Thoracic aorta (tissue), 2 donors: Measurements from ENCODE around the gene PDE6H. TPM values are rescaled to one million over a fixed set of nuclear protein-coding genes. Genes with fewer than 3 reads are reported as not detected.

Experiments used
- ATAC-seq: fragments of 150-250 bp; one replicate; pipeline ENCODE4 v1.8.0; 2017; ENCODE audit warnings: low read depth; ENCODE audit not compliant: insufficient number of reproducible peaks, low FRiP score
- DNase-seq: peaks from one replicate; pipeline ENCODE4 v3.0.0-alpha.2; 2020; ENCODE audit warnings: low spot score
- H3K27ac ChIP-seq, 2 donors: fragments of 200-600 bp; sonication (generic); 1 replicate in 1 of 2; 2 replicates in 1 of 2; pipeline ENCODE4 v1.5.1; 2016; ENCODE audit warnings: mild to moderate bottlenecking in 2 of 2, moderate library complexity in 2 of 2
- H3K27me3 ChIP-seq: fragments of 200-600 bp; sonication (generic); replicated peaks from 2 replicates; pipeline ENCODE4 v1.6.0; 2016; ENCODE audit warnings: mild to moderate bottlenecking; ENCODE audit not compliant: insufficient read depth
- H3K36me3 ChIP-seq: fragments of 200-600 bp; sonication (generic); one replicate; pipeline ENCODE4 v1.5.1; 2016
- H3K4me1 ChIP-seq, 2 donors: fragments of 200-600 bp; sonication (generic); 1 replicate in 1 of 2; 2 replicates in 1 of 2; pipeline versions ENCODE4 v1.5.1 to v1.6.0; 2016; ENCODE audit warnings: low read depth in 2 of 2, mild to moderate bottlenecking in 1 of 2; ENCODE audit not compliant: control insufficient read depth in 1 of 2
- H3K4me3 ChIP-seq: fragments of 200-600 bp; sonication (generic); 2 replicates; pipeline ENCODE4 v1.5.1; 2016; ENCODE audit warnings: mild to moderate bottlenecking
- H3K9me3 ChIP-seq: fragments of 200-600 bp; sonication (generic); 2 replicates; pipeline ENCODE4 v1.5.1; 2016
- total RNA-seq, 2 donors: library from RNA; depleted of rRNA; stranded (reverse); fragments of >200 nt; gene quantifications; one replicate each; pipeline versions ENCODE4 v1.1.0 to v1.2.3, GENCODE V29; 2016
- TF ChIP-seq, protein P1 (sequence below): fragments of 200-600 bp; sonication (generic); IDR thresholded peaks from one replicate; pipeline ENCODE4 v1.5.1; 2019; ENCODE audit warnings: antibody characterized with exemption

The PDE6H gene
- total RNA-seq, 2 donors from 2014 or later, result not detected

GRCh38 chr12:14968478-14968877, 4.4 kb upstream of the PDE6H start:
- Histone ChIP-seq H3K36me3 (no peaks in the 10 kb centered on the region), H3K4me1 (no peaks in the 10 kb centered on the region), H3K9me3 (no peaks in the 10 kb centered on the region), H3K27ac (no peak overlapping the region), H3K27me3 (no peaks in the 10 kb centered on the region), H3K4me3 (no peak overlapping the region)
- TF ChIP-seq, protein P1, sequence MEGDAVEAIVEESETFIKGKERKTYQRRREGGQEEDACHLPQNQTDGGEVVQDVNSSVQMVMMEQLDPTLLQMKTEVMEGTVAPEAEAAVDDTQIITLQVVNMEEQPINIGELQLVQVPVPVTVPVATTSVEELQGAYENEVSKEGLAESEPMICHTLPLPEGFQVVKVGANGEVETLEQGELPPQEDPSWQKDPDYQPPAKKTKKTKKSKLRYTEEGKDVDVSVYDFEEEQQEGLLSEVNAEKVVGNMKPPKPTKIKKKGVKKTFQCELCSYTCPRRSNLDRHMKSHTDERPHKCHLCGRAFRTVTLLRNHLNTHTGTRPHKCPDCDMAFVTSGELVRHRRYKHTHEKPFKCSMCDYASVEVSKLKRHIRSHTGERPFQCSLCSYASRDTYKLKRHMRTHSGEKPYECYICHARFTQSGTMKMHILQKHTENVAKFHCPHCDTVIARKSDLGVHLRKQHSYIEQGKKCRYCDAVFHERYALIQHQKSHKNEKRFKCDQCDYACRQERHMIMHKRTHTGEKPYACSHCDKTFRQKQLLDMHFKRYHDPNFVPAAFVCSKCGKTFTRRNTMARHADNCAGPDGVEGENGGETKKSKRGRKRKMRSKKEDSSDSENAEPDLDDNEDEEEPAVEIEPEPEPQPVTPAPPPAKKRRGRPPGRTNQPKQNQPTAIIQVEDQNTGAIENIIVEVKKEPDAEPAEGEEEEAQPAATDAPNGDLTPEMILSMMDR, result no peak
- DNase-seq, result no peak
- no peak for ATAC-seq

DNA sequence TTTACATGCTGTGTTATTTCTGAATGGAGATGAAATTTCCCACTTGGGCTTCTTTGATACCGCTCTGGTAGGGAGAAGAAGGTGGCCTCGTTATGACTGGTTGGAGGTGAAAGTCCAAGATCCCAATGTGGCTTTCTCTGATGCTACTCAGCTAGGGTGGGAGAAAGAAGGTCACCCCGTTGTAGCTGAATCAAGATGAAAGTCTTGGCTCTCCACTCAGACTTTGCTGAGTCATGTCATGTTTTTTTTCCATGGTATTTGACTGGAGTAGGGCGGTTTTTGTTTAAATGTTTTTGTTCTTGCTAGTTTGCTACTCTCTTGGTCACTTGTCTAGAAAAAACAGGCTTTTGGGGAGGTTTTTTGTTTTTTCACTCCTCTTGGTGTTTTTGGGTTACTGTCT, 2.4 kb upstream of the PDE6H start:
- no peak overlapping the region for H3K4me3 ChIP-seq
- TF ChIP-seq, protein P1, result no peak
- ATAC-seq (no peak), DNase-seq (no peak)
- H3K27ac ChIP-seq, result no peak overlapping the region
- no peaks in the 10 kb centered on the region for H3K27me3 ChIP-seq
- no peaks in the 10 kb centered on the region for H3K36me3 ChIP-seq
- no peaks in the 10 kb centered on the region for H3K9me3 ChIP-seq
- no peaks in the 10 kb centered on the region for H3K4me1 ChIP-seq

GRCh38 chr12:14974633-14975032, 1.8 kb downstream of the PDE6H start:
- no peak overlapping the region for H3K27ac ChIP-seq
- H3K9me3 ChIP-seq, result no peaks in the 10 kb centered on the region
- TF ChIP-seq, protein P1, result no peak
- no peaks in the 10 kb centered on the region for H3K27me3 ChIP-seq
- H3K4me1 ChIP-seq, result no peaks in the 10 kb centered on the region
- DNase-seq (no peak), ATAC-seq (no peak)
- H3K4me3 ChIP-seq, result no peak overlapping the region
- no peaks in the 10 kb centered on the region for H3K36me3 ChIP-seq

DNA sequence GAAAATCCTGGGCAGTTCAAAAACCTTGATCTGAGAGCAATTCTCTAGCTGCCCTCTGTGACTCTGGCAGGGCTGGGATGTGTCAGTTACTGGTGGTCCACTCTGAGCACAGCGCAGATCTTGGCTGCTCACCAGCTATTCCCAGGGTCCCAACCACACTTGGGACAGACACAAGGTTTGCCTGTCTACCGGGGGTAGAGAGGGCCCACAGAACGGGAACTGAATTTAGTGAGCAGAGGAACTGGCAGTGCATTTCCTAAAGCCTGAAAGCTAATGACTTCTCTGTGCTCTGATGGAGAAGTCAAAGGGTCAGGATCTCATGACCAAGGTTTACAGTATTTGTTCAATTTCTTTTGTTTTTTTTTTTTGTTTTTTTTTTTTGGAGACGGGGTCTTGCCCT, 2.6 kb downstream of the PDE6H start:
- Histone ChIP-seq H3K27ac (no peak overlapping the region), H3K9me3 (no peaks in the 10 kb centered on the region), H3K27me3 (no peaks in the 10 kb centered on the region), H3K4me3 (no peak overlapping the region), H3K4me1 (no peaks in the 10 kb centered on the region), H3K36me3 (no peaks in the 10 kb centered on the region)
- TF ChIP-seq, protein P1, result no peak
- no peak for ATAC-seq
- no peak for DNase-seq

DNA sequence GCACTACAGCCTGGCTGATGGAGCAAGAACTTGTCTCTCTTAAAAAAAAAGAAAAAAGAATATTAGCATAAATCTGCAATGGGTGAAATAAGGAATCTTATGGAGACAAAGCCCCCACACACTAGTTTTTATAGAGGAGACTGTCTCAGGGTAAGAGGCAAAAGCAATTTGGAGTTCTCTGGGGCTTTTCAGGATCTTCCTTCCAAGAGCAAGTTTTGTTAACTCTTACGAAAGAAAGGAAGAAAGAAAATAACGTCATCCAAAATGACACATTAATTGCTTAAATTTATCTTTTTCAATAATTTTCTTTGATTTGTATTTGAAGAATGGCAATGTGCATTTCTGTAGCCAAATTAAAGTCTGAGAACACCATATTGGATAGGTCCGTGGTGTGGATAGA, 3.8 kb downstream of the PDE6H start:
- Histone ChIP-seq H3K27me3 (no peaks in the 10 kb centered on the region), H3K4me1 (no peaks in the 10 kb centered on the region), H3K27ac (no peak overlapping the region), H3K4me3 (no peak overlapping the region), H3K36me3 (no peaks in the 10 kb centered on the region), H3K9me3 (no peaks in the 10 kb centered on the region)
- DNase-seq (no peak), ATAC-seq (no peak)
- TF ChIP-seq, protein P1, result no peak
